ENCODE results near the gene NRXN3.

NRXN3 gene

GRCh38 chr14:79890527-79890926 is 1720.4 kb downstream of the NRXN3 start:
- DNase-seq: no peak

GRCh38 chr14:79896009-79896408 is 1725.8 kb downstream of the NRXN3 start:
- DNase-seq: no peak

GRCh38 chr14:79899610-79900009 is 1729.4 kb downstream of the NRXN3 start:
- DNase-seq: no peak

GRCh38 chr14:79904497-79904896 is 1734.3 kb downstream of the NRXN3 start:
- no peak for DNase-seq

- no peak for DNase-seq
Measured at GRCh38 chr14:79906994-79907393, 1736.8 kb downstream of the NRXN3 start.

- no peak for DNase-seq
Measured at GRCh38 chr14:79910086-79910485, 1739.9 kb downstream of the NRXN3 start.

GRCh38 chr14:79911744-79912143 is 1741.6 kb downstream of the NRXN3 start:
- DNase-seq: no peak

- DNase-seq: no peak
Measured at GRCh38 chr14:79914595-79914994, 1744.4 kb downstream of the NRXN3 start.

- no peak for DNase-seq
Measured at GRCh38 chr14:79915406-79915805, 1745.2 kb downstream of the NRXN3 start.

- DNase-seq: no peak
Measured at GRCh38 chr14:79916281-79916680, 1746.1 kb downstream of the NRXN3 start.

- DNase-seq: no peak
Measured at GRCh38 chr14:79916892-79917291, 1746.7 kb downstream of the NRXN3 start.

All from stimulated activated CD8-positive, alpha-beta memory T cell treated with anti-CD3 and anti-CD28 coated beads, Interleukin-4, amount 100 ng/mL, for 48 hours (primary cell).